Measurements from ENCODE around the gene MFSD2B.
"Not testable (repeated sequence)": the region's sequence is repeated elsewhere in the genome, so short reads cannot be mapped to it uniquely, and the experiment has no call there.

The MFSD2B gene

GRCh38 chr2:24009680-24010476 lies at the start of gene MFSD2B:
Gene MFSD2B, plus strand, starts transcription at chr2:24010085. Its CDS starts 12 bp downstream, at chr2:24010097.
- no peak for DNase-seq

- DNase-seq = no peak
Observed at GRCh38 chr2:23967846-23968245, 42.0 kb upstream of the MFSD2B start.

GRCh38 chr2:23976883-23977282 lies 33.0 kb upstream of the MFSD2B start:
- DNase-seq = no peak

- DNase-seq = peak; percentile 25
Observed at GRCh38 chr2:23988371-23988770, 21.5 kb upstream of the MFSD2B start.

GRCh38 chr2:23992931-23993330 lies 17.0 kb upstream of the MFSD2B start:
- DNase-seq = no peak

DNA sequence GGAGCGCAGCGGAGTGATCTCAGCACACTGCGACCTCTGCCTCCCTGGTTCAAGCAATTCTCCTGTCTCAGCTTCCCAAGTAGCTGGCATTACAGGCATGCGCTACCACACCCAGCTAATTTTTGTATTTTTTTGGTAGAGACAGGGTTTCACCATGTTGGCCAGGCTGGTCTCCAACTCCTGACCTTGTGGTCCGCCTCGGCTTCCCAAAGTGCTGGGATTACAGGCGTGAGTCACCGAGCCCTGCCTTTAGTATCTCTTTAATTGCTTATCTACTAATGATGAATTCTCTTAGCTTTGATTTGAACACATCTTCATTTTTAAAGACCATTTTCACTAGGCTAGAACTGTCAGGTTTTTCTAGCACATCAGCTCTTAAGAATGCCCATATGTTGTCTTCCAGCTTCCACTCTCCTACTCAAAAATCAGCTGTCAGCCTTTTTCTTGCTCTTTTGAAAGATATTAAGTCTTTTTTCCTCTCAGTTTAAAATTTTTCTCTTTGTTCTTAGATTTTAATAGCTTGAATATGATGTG lies 16.1 kb upstream of the MFSD2B start:
- DNase-seq = no peak

- DNase-seq = no peak
Observed at GRCh38 chr2:23994567-23994966, 15.3 kb upstream of the MFSD2B start.

DNA sequence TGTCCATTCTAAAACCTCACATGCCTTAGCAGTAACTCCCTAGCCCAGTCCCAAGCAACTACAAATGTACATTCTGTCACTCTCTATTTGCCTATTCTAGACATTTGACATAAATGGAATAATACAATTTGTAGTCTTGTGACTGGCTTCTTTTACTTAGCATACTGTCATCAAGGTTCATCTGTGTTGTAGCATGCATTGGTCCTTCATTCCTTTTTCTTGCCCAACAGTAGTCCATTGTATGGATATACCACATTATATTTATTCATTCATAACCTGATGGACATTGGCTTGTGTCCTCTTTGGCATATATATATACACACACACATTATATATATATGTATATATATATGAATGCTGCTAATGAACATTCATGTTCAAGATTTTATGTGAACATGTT lies 2.2 kb upstream of the MFSD2B start:
- DNase-seq = no peak

DNA sequence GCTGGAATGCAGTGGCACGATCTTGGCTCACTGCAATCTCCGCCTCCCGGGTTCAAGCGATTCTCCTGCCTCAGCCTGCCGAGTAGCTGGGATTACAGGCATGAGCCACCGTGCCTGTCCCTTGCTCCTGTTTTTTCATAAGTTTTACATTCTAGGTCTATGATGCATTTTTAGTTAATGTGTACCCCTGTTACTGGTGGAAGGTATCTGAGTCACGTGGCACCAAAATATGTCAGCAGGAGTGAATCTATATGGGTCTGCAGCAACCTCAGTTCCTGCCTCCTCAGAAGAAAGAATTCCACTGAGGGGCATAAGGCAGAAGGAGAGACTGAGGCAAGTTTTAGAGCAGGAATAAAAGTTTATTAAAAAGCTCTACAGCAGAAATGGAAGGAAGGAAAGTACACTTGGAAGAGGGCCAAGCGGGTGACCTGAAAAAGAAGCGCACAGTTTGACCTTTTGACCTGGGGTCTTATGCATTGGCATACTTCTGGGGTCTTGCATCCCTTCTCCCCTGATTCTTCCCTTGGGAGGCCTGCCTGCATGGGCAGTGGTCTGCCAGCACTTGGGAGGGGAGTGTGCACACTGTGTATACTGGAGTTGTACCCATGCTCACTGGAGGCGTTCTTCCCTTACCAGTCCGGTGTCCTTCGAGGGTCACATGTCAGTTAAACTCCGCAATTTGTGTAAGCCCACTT lies 1.1 kb upstream of the MFSD2B start:
- DNase-seq = no peak

- no peak for DNase-seq
Observed at GRCh38 chr2:24009367-24009679, 562 bp upstream of the MFSD2B start.

DNA sequence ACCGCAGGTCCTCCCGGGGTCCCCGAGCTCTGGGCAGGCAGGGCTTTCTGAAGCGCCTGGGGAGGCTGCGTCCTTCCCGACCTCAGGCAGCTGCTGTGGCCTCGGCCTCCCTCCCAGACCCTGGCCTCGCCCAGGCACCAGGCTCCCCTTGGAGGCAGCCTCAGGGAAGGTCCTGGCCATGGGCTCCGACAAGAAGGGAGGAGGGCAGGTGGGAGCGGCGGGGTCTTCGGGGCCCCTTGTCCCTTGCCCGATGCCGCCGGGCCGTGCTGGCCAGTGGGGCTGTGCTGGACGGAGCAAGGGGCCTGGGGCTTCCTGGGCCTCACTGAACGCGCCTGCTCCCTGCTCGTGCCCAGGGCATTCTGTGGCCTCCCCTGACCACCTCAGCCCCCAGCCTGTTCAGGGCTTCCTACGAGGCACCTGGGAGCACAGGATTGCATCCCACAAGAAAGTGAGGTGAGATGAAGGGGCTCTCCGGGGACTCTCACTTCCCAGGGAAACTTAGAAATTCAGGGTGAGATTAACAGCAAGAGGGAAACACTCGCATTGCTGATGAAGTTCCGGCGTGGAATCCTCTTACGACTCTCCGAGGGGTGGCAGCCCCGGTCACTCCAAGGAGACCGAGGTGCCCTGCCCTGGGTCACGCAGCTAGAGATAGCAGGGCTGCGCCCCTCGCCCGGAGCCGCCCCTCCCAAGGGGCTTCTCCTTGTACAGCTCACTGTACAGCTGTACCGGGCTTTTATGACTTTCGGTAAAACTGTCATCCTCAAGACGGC lies 778 bp downstream of the MFSD2B start:
- DNase-seq = no peak

DNA sequence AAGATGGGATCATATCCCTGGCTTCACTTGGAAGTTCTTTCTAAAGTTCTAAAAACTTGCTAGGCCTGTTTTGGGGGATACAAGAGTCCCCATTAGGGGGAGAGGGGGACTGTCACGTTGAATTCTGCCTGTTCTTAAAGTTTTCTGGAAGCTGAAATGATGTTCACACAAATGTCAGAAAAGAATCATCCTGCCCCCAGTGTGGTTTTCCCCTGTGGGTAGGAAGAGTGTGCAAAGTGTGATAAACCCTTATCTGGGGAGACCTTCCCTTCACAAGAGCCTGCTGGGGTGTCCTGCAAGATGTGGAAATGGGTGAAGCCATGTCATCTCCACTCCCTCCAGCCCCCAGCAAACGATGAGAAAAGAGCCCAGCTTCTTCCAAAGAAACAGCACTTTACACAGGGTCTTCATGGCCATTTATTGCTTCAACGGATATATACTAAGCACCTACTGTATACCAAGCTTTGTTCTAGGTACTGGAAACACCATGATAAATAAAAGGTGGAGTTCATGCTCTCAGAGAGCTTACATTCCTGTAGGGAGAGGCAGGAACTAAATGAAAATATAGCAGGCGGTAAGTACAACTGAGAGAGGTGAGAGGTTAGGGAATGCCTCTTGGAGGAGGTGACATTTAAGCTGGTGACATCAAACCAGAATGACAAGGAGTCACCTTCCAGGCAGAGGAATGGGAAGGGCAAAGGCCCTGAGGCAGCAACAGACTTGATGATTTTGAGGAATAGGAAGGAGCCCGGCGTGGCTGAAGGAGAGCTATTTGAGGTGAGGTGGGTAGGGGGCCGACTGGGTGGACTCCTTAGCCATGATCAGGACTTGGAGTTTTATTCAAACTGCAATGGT lies 1.6 kb downstream of the MFSD2B start:
- DNase-seq = no peak

DNA sequence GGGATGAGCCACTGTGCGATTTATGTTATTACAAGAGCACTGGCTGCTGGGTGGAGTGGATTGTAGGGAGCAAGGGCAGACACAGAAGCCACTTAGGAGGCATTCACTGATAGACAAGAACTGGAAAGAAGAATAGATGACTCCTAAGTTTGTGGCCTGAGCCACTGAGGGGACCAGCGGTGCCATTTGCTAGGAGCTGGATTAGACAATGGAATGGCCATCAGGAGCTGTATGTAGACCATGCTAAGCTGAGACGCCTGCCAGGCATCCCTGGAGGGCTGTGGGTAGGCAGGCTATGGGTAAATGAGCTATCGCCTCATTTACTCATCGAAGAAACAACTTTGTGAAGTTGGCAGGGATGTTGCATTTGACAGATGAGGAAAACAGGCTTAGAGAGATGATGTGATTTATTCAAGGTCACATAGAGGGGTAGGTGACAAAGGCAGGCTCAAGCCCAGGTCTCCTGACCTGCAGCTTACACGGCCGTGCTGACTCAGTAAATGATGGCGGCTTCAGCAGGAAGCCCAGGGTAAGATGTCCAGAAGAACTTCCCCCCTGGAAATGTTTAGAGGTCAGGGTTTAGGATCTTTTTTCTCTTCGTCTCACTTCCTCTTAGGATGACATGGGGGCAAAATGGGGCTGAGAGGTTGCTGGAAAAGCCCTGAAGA lies 2.8 kb downstream of the MFSD2B start:
- DNase-seq = no peak

- DNase-seq = not testable (repeated sequence)
Observed at GRCh38 chr2:24014902-24015301, 5.0 kb downstream of the MFSD2B start.

DNA sequence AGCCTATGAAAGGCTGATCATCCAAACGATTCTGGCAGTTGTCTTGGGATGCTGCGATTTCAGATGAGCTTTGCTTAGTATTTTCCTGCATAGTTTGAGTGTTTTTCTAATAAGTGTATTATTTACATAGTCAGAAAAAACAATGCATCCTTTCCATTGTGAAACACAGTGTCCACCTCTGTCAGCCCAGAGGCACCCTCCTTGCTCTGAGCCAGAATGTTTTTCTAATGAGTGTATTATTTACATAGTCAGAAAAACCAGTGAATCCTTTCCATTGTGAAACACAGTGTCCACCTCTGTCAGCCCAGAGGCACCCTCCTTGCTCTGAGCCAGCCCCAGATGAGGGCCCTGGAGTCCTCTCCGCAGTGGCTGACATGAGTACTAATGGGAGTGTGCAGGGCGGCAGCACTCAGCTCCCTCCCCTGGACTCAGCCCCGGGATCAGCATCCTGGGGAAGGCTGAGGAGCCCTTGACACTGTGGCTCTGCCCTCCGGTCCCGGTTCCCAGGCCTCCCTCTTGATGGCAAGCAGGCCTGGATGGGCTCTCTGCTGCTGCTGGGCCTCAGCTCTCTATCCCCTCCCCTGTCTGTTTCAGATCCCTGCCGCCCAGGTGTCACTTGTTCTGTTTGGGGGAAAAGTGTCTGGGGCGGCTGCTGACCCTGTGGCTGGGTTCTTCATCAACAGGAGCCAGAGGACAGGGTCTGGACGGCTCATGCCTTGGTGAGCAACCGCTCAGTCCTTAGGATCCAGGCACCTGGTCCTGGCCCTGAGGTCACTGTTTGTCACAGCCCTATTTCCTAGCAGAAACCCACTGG lies 5.9 kb downstream of the MFSD2B start:
- no peak for DNase-seq

GRCh38 chr2:24016376-24016761 lies 6.5 kb downstream of the MFSD2B start:
- no peak for DNase-seq

GRCh38 chr2:24016853-24017703 lies 7.2 kb downstream of the MFSD2B start:
- DNase-seq = no peak

- no peak for DNase-seq
Observed at GRCh38 chr2:24017711-24018110, 7.8 kb downstream of the MFSD2B start.

DNA sequence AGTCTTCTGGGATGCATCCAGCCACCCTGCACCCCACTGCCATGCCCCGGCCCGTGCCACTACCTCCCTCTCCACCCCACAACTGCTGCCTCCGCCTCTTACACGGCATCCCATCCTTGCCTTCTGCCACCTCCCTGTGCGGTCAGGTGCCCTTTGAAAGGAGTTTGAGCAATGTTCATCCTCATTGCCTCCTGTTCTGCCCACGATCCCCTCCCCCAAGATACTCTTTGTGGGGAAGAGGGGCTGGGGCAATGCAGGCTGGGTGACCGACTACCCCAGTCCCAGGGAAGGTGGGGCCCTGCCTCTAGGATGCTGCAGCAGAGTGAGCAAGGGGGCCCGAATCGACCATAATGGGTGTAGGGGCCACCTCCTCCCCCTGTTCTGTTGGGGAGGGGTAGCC lies 8.4 kb downstream of the MFSD2B start:
- no peak for DNase-seq

- no peak for DNase-seq
Observed at GRCh38 chr2:24019729-24020128, 9.8 kb downstream of the MFSD2B start.

All from RPMI8226 (cell line).